OCI-LY1 (cell line): ENCODE measurements around the gene NKAIN2.

Experiments used
- H2AFZ ChIP-seq: fragments of 200-600 bp; sonication (generic), shearing (Covaris generic); 2 replicates; pipeline ENCODE4 v1.6.0; 2014; ENCODE audit warnings: antibody characterized with exemption, mild to moderate bottlenecking, low read length
- H3F3A ChIP-seq: fragments of 200-600 bp; sonication (generic), shearing (Covaris generic); 2 replicates; pipeline ENCODE4 v1.6.0; 2014; ENCODE audit warnings: mild to moderate bottlenecking, antibody characterized with exemption, low read length, moderate library complexity; ENCODE audit not compliant: insufficient read depth
- H3K27ac ChIP-seq: fragments of 200-600 bp; sonication (generic); 2 replicates; pipeline ENCODE4 v1.5.1; 2014; ENCODE audit warnings: low read length, mixed run types, mild to moderate bottlenecking, low read depth; ENCODE audit not compliant: poor library complexity, severe bottlenecking
- H3K27me3 ChIP-seq: fragments of 200-600 bp; sonication (generic); 2 replicates; pipeline ENCODE4 v1.6.0; 2014; ENCODE audit warnings: antibody characterized with exemption, mild to moderate bottlenecking, low read length, moderate library complexity; ENCODE audit not compliant: insufficient read depth
- H3K36me3 ChIP-seq: fragments of 200-600 bp; sonication (generic); 2 replicates; pipeline ENCODE4 v1.6.1; 2014; ENCODE audit warnings: mild to moderate bottlenecking, antibody characterized with exemption, low read length, moderate library complexity, mixed read lengths; ENCODE audit not compliant: insufficient read depth
- H3K4me1 ChIP-seq: fragments of 200-600 bp; sonication (generic); 2 replicates; pipeline ENCODE4 v1.5.1; 2014; ENCODE audit warnings: mild to moderate bottlenecking, low read length, moderate library complexity; ENCODE audit not compliant: insufficient read depth, severe bottlenecking
- H3K4me2 ChIP-seq: fragments of 200-600 bp; sonication (generic), shearing (Covaris generic); 2 replicates; pipeline ENCODE4 v1.6.1; 2014; ENCODE audit warnings: low read length
- H3K4me3 ChIP-seq: fragments of 200-600 bp; sonication (generic); 2 replicates; pipeline ENCODE4 v1.5.1; 2014; ENCODE audit warnings: low read length, low read depth, mild to moderate bottlenecking, mixed read lengths; ENCODE audit not compliant: poor library complexity, severe bottlenecking
- H3K79me2 ChIP-seq: fragments of 200-600 bp; shearing (Covaris generic); 2 replicates; pipeline ENCODE4 v1.6.1; 2016; ENCODE audit warnings: mixed run types, low read length, mixed read lengths; ENCODE audit not compliant: insufficient read depth
- H3K9ac ChIP-seq: fragments of 200-600 bp; sonication (generic), shearing (Covaris generic); 2 replicates; pipeline ENCODE4 v1.6.1; 2014; ENCODE audit warnings: mild to moderate bottlenecking, low read length, mixed read lengths
- H3K9me2 ChIP-seq: fragments of 200-600 bp; sonication (generic), shearing (Covaris generic); 2 replicates; pipeline ENCODE4 v1.6.1; 2014; ENCODE audit warnings: low read depth, mild to moderate bottlenecking, low read length, mixed read lengths
- H3K9me3 ChIP-seq: fragments of 200-600 bp; shearing (Covaris generic); 2 replicates; pipeline ENCODE4 v1.6.1; 2014; ENCODE audit warnings: low read length, mixed read lengths
- H4K20me1 ChIP-seq: fragments of 200-600 bp; sonication (generic), shearing (Covaris generic); 2 replicates; pipeline ENCODE4 v1.6.0; 2016; ENCODE audit warnings: mild to moderate bottlenecking, low read length; ENCODE audit not compliant: insufficient read depth
- EZH2 ChIP-seq: fragments of 200-600 bp; sonication (generic), shearing (Covaris generic); IDR thresholded peaks from 2 replicates; pipeline ENCODE4 v1.8.0; 2017; ENCODE audit warnings: borderline replicate concordance, mixed run types, mild to moderate bottlenecking, antibody characterized with exemption, low read length, moderate library complexity, mixed read lengths
- TF ChIP-seq, protein P1 (sequence below): fragments of 200-600 bp; sonication (generic), shearing (Covaris generic); IDR thresholded peaks from 2 replicates; pipeline ENCODE4 v1.5.1; 2017; ENCODE audit warnings: mild to moderate bottlenecking, antibody characterized with exemption, low read length, moderate library complexity, mixed read lengths

The NKAIN2 gene

DNA sequence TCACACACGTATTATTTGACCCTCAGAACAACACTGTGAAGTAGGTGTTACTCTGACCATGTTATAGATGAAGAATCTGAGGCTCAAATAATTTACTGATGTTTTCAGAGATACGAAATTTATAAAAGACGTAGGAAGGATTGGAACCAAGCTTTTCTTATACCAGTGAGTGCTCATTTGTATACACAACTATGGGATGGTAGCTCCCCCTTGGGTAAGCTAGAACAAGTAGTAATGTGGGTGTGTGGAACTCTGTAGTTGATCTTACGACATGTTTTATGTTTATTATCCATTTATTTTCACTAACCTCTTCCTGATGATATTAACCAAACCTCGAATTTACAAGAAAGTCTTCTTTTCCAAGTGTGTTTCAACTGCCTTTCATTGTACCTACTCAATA is 248.5 kb downstream of the NKAIN2 start:
- Histone ChIP-seq H3F3A (no peaks in the 10 kb centered on the region), H3K9me2 (no peaks in the 10 kb centered on the region), H4K20me1 (no peaks in the 10 kb centered on the region), H3K79me2 (no peaks in the 10 kb centered on the region), H3K9ac (no peak overlapping the region), H3K27me3 (no peaks in the 10 kb centered on the region), H3K9me3 (no peaks in the 10 kb centered on the region), H3K36me3 (no peaks in the 10 kb centered on the region), H3K4me1 (no peaks in the 10 kb centered on the region), H3K4me2 (no peak overlapping the region), H3K4me3 (no peak overlapping the region), H2AFZ (no peak overlapping the region), H3K27ac (no peak overlapping the region)
- no peak for TF ChIP-seq EZH2
- TF ChIP-seq, protein P1, sequence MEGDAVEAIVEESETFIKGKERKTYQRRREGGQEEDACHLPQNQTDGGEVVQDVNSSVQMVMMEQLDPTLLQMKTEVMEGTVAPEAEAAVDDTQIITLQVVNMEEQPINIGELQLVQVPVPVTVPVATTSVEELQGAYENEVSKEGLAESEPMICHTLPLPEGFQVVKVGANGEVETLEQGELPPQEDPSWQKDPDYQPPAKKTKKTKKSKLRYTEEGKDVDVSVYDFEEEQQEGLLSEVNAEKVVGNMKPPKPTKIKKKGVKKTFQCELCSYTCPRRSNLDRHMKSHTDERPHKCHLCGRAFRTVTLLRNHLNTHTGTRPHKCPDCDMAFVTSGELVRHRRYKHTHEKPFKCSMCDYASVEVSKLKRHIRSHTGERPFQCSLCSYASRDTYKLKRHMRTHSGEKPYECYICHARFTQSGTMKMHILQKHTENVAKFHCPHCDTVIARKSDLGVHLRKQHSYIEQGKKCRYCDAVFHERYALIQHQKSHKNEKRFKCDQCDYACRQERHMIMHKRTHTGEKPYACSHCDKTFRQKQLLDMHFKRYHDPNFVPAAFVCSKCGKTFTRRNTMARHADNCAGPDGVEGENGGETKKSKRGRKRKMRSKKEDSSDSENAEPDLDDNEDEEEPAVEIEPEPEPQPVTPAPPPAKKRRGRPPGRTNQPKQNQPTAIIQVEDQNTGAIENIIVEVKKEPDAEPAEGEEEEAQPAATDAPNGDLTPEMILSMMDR = no peak

DNA sequence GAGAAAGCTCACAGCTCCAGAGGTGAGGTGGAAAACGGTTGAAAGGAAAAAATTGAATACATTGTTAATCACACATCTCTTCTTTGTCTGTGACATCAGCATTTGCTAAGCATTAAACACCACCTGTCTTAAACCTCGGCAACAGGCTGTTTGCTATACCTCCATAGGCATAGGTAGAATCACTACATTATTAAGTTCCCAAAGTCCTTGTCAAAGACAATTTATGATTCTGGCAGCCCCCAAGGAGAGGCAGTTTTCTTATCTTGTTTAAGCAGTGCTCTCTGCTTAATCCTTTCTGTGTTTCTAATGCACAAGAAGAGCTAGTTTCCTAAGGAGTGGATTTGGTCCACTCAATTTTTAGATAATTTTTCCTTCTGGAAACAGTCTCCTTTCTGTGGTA is 249.7 kb downstream of the NKAIN2 start:
- Histone ChIP-seq H3K36me3 (no peaks in the 10 kb centered on the region), H3K9ac (no peak overlapping the region), H2AFZ (no peak overlapping the region), H3K4me3 (no peak overlapping the region), H3K9me3 (no peaks in the 10 kb centered on the region), H3F3A (no peaks in the 10 kb centered on the region), H3K27ac (no peak overlapping the region), H3K9me2 (no peaks in the 10 kb centered on the region), H3K4me2 (no peak overlapping the region), H3K79me2 (no peaks in the 10 kb centered on the region), H3K4me1 (no peaks in the 10 kb centered on the region), H4K20me1 (no peaks in the 10 kb centered on the region), H3K27me3 (no peaks in the 10 kb centered on the region)
- no peak for TF ChIP-seq EZH2
- TF ChIP-seq, protein P1 = no peak

DNA sequence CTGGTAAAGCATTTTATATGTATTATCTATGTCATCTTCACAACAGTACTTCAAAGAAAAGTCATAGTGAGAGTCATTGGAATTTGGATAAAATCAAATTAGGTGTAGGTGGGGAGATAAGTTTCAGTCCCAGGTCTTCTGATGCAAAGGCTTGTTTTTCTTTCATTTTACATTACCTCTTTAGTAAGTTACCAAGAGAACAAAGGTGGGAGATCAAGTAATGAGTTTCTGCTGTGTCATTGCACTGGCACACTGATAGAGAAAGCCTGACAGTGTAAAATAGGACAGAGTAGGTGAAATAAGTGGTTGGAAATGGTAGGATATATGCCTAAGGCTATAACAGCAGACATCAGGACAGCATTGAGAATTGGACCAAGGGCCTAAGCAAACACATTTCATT is 250.4 kb downstream of the NKAIN2 start:
- no peaks in the 10 kb centered on the region for H3F3A ChIP-seq
- H3K4me1 ChIP-seq = no peaks in the 10 kb centered on the region
- no peaks in the 10 kb centered on the region for H4K20me1 ChIP-seq
- H2AFZ ChIP-seq = no peak overlapping the region
- no peaks in the 10 kb centered on the region for H3K27me3 ChIP-seq
- no peak overlapping the region for H3K27ac ChIP-seq
- no peak overlapping the region for H3K9ac ChIP-seq
- no peak overlapping the region for H3K4me3 ChIP-seq
- no peaks in the 10 kb centered on the region for H3K9me3 ChIP-seq
- no peaks in the 10 kb centered on the region for H3K9me2 ChIP-seq
- TF ChIP-seq, protein P1 = no peak
- no peak for TF ChIP-seq EZH2
- H3K36me3 ChIP-seq = no peaks in the 10 kb centered on the region
- H3K79me2 ChIP-seq = no peaks in the 10 kb centered on the region
- H3K4me2 ChIP-seq = no peak overlapping the region
